HG02763 (cell line): Measurements from ENCODE around the gene DGKQ.

ENCODE experiments used
- ATAC-seq: cut with Tn5 transposase; IDR thresholded peaks from one replicate; pipeline ENCODE4 v1.9.1; 2021; ENCODE audit warnings: mild to moderate bottlenecking, moderate library complexity; ENCODE audit not compliant: unreplicated experiment

The DGKQ gene

DNA sequence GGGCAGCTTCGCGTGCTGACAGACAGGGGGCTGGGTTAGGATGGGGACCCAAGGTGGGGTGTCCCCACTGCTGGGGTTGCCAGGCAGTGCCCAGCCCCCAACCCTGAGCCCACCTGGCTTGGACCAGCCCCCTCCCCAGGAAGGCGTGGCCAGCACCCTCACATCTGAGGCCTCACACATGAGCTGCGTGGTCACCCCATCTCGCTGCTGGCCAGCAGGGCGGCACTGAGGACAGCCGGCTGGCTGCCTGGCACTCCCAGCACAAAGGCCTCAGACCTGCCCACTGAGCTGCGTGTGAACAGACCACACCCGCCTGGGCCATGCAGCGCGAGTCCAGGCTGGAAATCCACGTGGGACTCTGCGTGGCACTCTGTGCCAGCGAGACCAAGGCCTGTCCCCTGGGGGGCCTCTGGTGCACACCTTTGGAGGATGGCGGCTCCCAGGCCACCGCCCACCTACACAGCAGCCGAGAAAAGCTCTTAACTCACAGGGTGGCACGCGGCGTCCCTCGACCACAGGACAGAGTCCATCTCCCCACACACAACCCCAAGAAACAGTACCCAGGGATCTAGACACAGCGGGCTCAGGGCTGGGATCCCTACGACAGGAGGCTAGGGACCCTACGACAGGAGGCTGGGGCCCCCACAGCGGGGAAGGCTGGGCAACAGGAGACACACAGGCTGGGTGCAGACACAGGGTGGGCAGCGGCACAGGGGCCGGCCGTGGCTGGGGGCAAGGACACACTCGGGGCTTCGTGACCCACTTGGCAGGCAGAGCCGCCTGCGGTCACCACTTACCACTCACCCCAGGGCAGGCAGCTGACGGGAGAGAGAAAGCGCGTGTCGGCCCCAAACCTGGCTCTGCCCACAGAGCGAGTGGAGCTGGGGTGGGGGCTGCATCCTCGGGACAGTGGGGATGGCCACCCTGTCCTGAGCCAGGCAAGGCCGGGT, 9.8 kb downstream of the DGKQ start:
- ATAC-seq, result no peak

DNA sequence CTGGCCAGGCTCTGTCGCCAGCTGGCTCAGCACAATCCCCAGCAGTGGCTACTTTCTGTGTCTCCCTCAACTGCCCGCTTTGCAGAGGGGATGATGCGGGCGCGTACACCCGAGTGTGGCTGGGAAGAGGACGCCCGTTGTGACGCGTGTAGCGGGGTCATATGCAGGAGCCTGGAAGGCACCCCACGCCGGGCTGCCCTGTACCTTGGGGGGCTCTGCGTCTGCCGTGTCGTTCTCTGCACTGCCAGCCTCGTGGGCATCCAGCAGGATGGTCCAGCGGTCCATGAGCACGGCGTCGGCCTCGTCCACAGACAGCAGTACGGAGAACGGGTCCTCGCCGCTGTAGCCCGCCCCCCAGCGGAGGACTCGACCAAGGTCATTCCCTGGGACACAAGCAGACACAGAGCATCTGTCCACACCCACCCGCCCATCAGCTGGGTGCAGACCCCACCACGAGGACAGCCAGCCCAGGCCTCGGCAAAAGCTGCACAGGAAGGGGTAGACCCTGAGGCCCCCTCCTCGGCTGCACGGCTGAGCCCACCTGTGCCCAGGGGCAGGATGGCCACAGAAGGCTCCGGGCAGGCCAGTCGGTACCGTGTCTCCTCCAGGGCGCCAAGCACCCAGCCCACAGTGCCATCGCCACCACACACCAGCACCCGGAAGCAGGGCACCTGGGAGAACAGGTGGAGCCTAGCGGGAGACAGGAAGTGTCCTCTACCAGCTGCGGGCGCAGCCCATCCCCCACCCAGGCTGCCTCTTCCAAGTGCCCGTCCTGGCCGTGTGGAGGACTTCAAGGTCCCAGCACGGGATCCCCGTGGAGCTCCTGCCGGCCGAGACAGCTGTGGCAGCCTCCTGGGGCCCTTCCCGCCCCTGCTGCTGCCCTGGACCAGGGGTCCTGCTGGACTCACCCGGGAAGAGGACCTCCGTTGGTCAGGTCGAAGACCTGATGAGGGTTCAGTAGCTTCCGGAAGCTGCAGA, 10.8 kb downstream of the DGKQ start:
- no peak for ATAC-seq

DNA sequence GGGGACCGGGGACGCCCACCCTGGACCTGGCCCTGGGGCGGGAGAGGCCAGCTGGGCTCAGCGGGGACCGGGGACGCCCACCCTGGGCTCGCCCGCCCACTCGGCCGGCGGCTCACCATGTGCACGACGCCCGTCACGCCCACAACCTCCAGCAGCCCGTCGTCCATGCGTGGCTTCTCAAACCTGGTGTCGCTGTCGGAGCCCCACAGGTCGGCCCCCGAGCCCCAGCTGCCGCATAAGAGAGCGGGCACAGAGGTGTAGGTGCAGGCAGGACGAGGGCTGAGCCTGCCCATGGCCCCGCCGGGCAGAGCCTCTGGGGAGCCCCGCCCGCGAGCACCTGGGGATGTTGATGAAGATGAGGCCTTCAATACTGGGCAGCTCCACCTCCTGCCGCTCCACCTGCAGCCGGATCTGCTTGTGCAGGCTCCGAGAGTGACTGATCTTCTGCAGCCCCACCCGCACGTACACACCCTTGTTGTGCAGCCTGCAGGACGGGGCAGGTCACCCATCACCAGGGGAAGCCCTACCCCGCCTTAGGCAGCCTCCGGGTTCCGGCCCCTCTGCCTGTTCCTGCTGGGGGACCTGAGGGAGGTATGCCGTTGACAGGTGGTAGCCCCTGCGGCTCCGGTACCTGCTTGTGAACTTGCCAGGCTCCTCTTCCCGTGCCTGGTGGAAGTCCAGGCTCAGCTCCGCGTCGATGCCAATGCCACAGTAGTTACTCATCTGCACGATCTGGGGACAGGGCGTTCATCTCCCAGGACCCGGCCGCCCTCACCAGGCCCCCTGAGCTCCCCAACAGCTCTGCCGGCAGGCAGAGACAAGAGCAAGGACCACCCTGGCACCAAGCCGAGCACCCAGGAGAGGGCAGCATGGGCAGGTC, 11.8 kb downstream of the DGKQ start:
- ATAC-seq, result no peak

DNA sequence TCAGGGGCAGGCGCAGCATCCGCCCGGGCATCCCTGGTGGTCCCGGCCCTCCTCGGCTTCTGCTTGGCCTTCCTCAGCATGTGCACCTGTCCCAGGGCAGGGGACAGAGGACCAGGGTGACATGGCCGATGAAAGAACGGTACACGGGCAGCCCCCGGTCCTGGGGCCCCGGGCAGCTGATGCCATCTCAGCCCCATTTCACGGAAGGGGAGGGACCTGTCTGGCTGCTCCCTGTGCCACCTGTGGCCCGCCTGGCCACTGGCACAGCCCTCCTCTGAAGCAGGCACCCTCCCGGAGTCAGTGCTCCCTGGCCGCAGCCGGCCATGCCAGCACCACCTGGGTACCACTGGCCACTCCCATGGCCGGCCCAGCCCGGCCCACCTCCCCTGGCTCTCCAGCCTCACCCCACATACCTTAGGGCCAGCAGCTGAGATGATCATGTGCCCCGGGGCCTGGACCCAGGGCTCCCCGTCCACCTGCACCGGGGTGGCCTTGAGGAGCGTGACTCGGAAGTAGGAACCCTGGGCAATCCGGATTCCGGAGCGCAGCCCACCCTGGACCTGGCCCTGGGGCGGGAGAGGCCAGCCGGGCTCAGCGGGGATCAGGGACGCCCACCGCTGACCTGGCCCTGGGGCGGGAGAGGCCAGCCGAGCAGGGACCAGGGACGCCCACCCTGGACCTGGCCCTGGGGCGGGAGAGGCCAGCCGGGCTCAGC, 12.6 kb downstream of the DGKQ start:
- no peak for ATAC-seq

DNA sequence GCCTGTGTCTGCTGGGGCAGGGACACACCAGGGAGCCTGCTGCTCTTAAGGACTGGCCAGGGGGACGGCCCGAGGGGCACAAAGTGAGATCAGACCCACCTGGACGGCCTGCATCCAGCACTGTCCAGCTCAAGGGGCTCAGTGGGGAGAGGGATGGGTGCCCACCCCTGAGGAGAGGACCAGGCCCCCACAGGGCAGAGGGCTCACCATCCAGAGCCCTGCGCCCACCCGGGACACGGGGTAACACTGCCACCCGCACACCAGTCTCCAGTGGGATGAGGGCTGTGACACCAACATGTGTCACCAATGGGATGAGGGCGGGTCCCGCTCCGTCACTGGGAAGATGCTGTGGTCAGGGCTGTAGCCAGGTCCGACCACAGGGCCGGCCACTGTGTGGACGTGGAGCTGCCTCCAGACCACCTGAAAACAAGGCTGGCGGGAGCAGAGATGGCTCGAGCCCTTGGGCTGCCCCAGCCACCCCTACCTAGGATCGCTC, 13.2 kb downstream of the DGKQ start:
- ATAC-seq, result no peak

DNA sequence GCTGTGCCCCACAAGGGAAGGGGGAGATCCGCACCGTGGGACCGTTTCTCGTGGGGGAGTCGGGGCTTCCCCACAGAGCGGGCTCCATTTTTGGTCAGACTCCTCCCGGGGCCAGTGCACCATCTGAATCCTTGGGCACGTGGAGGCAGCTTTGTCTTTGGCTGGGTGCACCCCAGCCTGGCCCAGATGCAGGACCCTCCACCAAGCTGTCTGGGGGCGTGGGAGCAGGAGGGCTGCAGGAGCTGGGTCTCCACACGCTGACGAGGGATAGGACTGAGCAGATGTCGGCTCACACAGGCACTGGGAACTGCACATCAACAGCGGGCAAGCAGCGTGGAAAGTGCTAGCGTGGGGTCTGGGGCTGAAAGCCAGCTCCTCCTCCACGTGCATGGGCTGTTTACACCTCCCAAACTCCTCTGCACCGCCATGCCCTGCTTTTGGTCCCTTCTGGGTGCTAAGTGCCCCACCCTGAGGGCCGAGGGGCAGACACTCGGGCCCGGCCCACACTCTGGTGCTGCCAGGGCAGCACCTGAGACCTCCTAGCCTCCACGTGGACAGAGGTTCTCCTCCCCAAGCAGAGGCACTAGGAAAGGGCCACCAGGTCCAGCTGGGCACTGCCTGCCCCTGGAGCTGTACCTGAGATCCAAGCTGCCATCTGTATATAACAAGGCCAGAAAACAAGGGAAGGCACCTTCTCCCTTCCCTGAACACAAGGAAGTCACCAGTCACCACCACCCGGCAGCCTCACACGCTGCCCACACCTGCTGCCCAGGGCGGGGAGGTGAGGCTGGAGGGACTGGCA, 13.8 kb downstream of the DGKQ start:
- ATAC-seq, result no peak

DNA sequence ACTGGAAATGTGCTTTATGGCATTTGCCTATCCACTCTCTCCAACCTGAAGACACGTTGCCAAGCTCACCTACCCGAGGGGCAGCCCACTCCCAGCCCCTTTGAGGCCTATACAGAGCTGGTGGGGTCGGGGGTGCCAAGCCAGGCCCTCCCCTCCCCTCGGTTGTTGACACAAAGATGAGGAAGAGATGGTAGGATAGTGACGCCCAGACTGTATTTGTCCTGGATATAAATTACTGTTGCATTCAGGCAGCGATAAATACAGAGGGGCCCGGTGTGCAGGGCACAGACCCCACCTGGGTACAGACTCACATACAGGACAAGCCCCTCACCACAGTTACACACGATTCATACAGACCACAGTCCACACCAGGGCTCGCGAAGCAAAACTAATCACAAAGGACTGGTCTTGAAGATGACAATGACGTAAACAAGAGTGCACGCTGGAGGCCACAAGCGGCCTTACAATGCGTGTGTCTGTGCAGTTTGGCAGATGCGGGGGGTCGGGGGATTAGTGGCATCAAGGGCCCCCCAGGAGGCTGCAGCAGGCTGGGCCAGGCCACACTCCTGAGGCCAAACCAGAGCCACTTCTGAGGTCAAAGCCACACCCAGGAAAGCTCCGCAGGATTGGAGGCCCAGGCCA, 14.6 kb downstream of the DGKQ start:
- ATAC-seq, result no peak

DNA sequence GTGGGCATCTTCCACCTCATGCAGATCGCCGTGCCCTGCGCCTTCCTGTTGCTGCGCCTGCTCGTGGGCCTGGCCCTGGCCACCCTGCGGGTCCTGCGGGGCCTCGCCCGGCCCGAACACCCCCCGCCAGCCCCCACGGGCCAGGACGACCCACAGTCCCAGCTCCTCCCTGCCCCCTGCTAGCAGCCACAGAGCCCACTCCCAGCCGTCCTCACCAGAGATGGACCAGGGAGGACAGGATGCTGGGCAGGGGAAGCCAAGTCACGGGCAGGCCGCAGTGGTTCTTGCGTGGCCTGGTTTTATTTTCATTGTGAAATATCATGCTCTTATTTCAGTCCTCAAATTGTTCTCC, 15.1 kb downstream of the DGKQ start:
- no peak for ATAC-seq

DNA sequence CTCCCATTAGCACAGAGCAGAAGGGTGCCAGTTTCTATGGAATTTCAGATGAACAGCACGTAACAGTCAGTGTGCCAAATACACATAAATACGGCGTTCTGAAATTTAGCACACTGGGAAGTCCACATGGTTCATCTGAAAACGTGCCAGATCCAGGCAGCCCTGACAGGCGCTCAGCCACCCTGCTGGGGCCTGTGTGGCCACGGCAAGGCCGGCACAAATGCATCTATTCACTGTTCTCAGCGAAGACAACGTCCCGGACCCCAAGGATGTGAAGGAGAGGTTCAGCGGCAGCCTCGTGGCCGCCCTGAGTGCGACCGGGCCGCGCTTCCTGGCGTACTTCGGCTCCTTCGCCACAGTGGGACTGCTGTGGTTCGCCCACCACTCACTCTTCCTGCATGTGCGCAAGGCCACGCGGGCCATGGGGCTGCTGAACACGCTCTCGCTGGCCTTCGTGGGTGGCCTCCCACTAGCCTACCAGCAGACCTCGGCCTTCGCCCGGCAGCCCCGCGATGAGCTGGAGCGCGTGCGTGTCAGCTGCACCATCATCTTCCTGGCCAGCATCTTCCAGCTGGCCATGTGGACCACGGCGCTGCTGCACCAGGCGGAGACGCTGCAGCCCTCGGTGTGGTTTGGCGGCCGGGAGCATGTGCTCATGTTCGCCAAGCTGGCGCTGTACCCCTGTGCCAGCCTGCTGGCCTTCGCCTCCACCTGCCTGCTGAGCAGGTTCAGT, 15.6 kb downstream of the DGKQ start:
- ATAC-seq, result no peak

DNA sequence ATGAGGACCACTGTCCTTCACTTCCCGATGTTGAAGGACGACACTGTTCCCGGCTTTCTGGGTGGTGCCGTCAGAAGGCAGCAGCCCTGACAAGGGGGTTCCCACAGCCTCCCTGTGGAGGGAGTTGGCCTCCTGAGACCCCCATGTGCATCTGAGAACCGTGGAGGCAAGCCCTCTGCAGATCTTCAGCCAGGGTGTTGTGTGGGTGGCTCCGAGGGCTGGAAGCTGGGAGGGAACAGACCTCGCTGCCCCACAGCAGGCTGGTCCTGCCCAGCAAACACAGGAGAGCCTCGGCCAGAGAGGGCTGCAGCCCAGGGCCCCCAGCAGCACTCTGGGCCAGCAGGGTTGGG, 16.2 kb downstream of the DGKQ start:
- no peak for ATAC-seq

DNA sequence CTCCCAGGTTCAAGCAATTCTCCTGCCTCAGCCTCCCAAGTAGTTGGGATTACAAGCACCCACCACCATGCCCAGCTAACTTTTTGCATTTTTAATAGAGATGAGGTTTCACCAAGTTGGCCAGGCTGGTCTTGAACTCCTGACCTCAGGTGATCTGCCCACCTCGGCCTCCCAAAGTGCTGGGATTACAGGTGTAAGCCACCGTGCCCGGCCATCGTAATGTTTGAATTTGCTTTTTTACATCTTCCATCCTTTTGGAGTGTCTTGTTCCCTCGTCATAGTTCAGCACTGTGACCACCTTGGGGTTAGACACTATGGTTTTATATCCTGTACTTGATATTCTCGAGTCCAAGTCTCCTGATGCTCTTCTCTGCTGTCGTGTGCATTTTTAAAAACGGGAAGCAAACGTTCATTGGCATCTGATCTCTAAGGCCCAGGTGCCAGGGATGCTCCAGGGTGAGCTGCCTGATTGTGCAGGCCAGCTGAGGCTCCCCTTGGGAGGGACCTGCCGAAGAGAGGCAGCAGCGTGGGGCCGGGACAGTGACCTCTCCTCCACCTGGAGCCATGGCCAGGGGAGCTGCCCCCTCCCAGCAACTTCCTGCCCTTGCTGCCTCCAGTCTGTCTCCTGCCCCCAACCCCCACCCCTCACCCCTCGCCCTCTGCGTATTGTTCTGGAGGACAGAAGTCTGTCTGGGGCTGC, 16.7 kb downstream of the DGKQ start:
- no peak for ATAC-seq

DNA sequence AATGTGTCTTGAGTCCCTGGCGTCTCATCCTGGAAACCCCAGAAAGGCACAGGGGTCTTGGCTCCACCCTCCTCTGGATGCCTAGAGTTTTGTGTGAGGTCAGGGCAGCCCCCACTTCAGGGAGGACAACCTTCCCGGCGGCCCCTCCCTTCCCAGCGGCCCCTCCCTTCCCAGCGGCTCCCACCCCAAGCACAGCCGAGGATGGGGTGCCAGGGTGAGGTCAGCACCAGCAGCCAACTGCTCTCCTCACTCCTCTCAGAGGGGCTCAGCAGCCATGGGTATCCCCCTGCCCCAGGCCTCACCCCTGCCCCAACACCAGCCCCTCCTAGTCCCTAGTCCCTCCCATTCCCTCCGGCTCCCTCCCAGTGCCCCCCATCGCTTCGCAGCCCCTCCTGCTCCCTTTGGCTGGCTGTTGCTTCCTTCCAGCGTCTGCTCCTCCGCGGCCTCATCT, 17.4 kb downstream of the DGKQ start:
- ATAC-seq, result no peak

DNA sequence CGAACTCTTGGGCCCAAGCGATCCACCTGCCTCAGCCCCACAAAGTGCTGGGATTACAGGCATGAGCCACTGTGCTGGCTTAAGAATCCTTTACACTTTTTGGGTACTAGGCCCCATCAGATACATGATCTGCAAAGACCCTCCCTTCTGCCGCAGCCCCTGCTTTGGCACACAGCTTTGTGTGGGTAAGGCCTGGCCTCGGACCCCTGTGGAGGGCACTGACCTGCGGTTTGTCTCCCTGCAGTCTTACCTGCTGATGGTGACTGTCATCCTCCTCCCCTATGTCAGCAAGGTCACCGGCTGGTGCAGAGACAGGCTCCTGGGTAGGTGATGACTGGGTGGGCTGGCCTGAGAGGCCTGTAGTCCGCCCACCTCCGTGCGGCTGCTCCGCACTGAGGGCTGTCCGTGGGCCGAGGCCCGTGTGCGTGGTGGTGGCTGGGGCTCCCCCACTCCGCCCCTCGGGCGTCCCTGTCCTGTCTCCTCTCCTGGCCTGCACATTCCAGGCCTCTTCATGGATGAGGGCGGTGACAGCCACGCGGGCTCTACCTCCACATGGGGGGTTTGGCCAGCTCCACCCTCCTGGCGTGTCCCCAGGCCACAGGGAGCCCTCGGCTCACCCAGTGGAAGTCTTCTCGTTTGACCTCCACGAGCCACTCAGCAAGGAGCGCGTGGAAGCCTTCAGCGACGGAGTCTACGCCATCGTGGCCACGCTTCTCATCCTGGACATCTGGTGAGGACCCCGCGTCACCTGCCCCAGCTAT, 18.0 kb downstream of the DGKQ start:
- no peak for ATAC-seq

DNA sequence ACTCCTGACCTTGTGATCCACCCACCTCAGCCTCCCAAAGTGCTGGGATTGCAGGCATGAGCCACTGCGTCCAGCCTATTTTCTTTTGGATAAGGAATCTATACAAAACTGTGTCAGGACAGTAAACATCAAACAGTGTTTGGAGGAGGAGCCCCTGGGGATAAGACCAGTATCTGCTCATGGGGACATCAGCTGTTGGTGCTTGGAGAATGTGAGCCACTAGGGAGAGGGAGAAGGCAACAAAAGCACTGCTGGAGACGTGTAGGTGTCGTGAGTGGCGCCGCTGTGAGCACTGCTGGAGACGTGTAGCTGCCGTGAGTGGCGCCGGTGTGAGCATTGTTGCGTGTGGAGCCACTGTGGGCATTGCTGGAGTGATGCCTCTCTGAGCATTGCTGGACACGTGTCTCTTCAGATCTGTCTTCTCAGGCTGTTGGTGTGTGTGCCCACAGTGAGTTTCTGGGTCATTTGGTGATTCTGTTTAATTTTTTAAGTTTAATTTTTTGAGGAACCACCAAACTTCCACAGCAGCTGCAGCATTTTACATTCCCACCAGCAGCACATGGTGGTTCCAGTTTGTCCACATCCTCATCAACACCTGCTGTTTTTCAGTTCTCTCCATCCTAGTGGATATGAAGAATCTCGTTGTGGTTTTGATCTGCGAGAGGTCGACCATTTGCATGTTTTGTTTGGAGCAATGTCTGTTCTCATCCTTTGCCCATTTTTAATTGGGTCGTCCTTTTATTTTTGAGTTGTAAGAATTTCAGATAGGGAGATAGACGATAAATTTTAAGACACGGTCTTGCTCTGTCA, 19.0 kb downstream of the DGKQ start:
- no peak for ATAC-seq

DNA sequence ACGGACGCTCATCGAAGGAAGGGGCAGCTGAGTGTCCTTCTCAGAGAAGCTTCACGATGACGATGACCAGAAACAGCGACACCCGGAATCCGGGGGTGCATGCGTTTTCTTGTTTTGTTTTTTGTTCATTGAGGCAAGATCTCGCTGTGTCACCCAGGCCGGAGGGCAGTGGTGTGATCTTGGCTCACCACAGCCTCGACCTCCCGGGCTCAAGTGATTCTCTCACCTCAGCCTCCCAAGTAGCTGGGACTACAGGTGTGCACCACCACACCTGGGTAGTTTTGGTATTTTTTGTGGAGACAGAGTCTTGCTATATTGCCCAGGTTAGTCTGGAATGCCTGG, 19.8 kb downstream of the DGKQ start:
- ATAC-seq, result no peak
